Measurements from ENCODE around the gene SCIN.

SCIN gene

GRCh38 chr7:12596225-12596790 is 25.8 kb downstream of the SCIN start:
- H3K4me3 ChIP-seq (ENCODE audit: low read depth, low read length) = no peak overlapping the region
- no peak for DNase-seq (ENCODE audit: low read depth)

DNA sequence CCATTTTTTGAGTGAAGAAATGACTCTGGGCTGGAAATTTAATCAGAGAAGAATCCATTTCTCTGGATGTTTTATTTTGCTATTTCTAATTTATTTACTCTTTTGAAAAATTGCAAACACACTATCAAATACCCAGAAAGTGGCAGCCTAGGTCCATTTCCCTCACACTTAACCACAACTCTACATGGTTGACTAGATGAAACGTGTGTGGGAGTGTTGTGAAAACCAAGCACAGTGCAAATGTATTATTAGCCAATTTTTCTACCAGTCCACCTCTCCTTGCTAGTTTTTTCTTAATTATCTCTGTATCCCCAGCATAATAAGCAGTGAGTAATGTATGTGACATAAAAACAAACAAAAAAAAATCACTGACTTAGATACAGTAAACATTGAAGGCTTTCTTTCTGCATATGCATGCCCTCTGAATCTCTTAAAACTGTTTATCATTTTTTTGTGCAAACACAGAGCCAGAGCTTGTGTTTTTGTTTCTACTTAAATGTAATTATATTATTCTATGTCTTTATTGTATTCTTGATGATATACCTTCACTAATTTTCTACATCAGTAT is 30.9 kb downstream of the SCIN start:
- no peak overlapping the region for H3K4me3 ChIP-seq (ENCODE audit: low read depth, low read length)
- no peak for DNase-seq (ENCODE audit: low read depth)

GRCh38 chr7:12607134-12607533 is 36.6 kb downstream of the SCIN start:
- DNase-seq (ENCODE audit: low read depth) = no peak
- H3K4me3 ChIP-seq (ENCODE audit: low read depth, low read length) = no peak overlapping the region

- DNase-seq (ENCODE audit: low read depth) = no peak
- no peak overlapping the region for H3K4me3 ChIP-seq (ENCODE audit: low read depth, low read length)
These were observed 39.0 kb downstream of the SCIN start for GRCh38 chr7:12609561-12609960.

- no peak overlapping the region for H3K4me3 ChIP-seq (ENCODE audit: low read depth, low read length)
- DNase-seq (ENCODE audit: low read depth) = no peak
These were observed 40.4 kb downstream of the SCIN start for GRCh38 chr7:12610899-12611298.

- H3K4me3 ChIP-seq (ENCODE audit: low read depth, low read length) = no peak overlapping the region
- no peak for DNase-seq (ENCODE audit: low read depth)
These were observed 42.1 kb downstream of the SCIN start for GRCh38 chr7:12612622-12613021.

GRCh38 chr7:12619461-12620069 is 49.0 kb downstream of the SCIN start:
- H3K4me3 ChIP-seq (ENCODE audit: low read depth, low read length) = no peak overlapping the region
- DNase-seq (ENCODE audit: low read depth) = no peak

- no peak overlapping the region for H3K4me3 ChIP-seq (ENCODE audit: low read depth, low read length)
- no peak for DNase-seq (ENCODE audit: low read depth)
These were observed 49.9 kb downstream of the SCIN start for GRCh38 chr7:12620371-12620770.

DNA sequence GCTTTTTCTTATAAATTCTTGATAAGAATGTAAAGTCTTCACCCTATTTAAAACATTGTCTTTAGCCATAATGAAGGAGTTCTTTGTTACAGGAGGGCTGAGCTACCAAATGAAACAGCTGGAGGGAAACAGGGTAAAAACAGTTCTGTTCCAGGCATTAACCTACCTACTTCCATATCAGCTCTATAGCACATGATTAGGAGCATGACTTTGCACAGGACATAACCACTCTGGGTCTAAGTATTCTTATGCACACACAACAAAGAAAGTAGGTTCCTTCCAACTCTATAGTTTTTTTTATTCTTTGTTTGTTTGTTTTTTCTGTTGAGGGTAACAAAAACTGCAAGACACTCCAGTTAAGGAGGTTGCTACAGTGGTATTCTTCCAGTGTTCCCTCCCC is 52.7 kb downstream of the SCIN start:
- no peak overlapping the region for H3K4me3 ChIP-seq (ENCODE audit: low read depth, low read length)
- DNase-seq (ENCODE audit: low read depth) = no peak

DNA sequence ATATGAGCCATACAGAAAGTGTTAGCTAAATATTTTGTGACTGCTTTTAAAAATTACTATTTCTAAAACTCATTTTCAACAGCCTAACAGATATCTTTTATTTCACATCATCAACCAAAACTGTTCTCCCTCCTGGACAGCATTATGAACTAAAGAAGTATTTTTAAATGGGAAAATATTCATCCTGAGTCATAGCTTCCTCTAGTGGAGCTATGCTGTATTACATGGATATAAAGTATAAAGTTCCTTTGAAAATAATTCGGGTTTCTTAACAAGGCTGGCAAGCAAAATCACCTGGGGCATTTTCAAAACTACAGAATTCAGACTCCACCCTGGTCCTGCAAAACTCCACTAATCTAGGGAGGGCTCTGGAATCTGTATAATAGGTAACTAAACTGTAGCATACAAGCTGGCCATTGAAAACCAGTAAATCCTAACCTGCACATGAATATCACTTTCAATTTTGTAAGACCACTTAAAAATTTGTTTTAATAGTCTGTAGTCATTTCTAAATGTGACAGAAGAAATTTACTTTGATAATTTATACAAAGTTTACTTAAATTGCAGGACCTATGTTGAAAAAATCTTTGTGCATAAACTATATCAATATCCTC is 53.5 kb downstream of the SCIN start:
- H3K4me3 ChIP-seq (ENCODE audit: low read depth, low read length) = no peak overlapping the region
- no peak for DNase-seq (ENCODE audit: low read depth)

DNA sequence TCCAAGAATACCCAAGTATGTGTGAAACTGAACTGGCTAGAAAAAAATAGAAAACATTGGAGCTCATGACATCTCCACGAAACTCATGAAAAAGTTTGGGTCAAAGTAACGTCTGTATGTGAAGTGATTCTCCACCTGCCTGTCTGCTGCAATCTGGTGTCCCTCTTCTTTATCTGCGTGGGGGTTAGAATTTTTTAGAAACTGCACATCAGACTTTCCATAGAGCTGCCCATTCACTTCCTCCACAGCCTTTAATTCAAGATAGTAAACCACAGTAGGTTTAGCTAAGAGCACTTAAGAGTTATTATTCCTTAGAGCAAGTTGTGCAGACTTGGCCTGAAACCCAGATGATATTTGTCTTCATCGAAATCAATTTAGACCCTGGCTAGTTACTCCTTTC is 55.3 kb downstream of the SCIN start:
- H3K4me3 ChIP-seq (ENCODE audit: low read depth, low read length) = no peak overlapping the region
- no peak for DNase-seq (ENCODE audit: low read depth)

- H3K4me3 ChIP-seq (ENCODE audit: low read depth, low read length) = no peak overlapping the region
- no peak for DNase-seq (ENCODE audit: low read depth)
These were observed 59.4 kb downstream of the SCIN start for GRCh38 chr7:12629816-12630512.

DNA sequence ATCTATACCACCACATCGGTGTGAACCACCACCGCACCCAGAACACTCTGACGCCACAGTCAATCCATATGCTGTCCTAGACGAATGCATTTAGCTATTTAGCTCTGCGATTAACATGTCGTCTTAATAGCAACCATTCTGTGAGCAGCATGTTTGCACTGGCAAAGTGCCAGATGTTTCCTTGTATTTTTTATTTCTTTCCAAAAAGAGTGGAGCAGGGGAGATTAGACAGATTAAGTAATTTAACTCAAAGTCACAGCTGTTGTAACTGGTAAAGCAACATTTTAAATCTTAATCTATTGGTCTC is 59.9 kb downstream of the SCIN start:
- H3K4me3 ChIP-seq (ENCODE audit: low read depth, low read length) = no peak overlapping the region

GRCh38 chr7:12633582-12633981 is 63.1 kb downstream of the SCIN start:
- no peak overlapping the region for H3K4me3 ChIP-seq (ENCODE audit: low read depth, low read length)
- no peak for DNase-seq (ENCODE audit: low read depth)

More for the DNA sequence above, 59.9 kb downstream of the SCIN start:
- DNase-seq (ENCODE audit: low read depth) = no peak

- DNase-seq (ENCODE audit: low read depth) = no peak
- no peak overlapping the region for H3K4me3 ChIP-seq (ENCODE audit: low read depth, low read length)
These were observed 65.3 kb downstream of the SCIN start for GRCh38 chr7:12635830-12636229.

DNA sequence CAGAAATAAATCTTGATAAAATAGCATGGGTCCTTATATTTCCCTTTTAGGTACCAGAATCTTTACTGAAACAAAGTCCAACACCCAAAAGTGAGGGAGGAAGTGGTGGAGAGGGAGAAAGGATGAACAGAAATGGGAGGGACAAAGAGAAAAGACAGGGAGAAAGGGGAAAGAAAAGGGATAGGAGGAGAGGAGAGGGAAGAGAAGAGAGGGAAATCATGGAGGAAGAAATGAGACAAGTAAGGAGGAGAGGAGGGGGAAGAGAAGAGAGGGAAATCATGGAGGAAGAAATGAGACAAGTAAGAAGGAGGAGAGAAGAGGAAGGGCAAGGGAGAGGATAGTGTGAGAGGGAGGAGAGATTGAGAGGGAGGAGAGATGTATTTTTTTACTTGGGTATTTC is 66.8 kb downstream of the SCIN start:
- H3K4me3 ChIP-seq (ENCODE audit: low read depth, low read length) = no peak overlapping the region
- DNase-seq (ENCODE audit: low read depth) = no peak

DNA sequence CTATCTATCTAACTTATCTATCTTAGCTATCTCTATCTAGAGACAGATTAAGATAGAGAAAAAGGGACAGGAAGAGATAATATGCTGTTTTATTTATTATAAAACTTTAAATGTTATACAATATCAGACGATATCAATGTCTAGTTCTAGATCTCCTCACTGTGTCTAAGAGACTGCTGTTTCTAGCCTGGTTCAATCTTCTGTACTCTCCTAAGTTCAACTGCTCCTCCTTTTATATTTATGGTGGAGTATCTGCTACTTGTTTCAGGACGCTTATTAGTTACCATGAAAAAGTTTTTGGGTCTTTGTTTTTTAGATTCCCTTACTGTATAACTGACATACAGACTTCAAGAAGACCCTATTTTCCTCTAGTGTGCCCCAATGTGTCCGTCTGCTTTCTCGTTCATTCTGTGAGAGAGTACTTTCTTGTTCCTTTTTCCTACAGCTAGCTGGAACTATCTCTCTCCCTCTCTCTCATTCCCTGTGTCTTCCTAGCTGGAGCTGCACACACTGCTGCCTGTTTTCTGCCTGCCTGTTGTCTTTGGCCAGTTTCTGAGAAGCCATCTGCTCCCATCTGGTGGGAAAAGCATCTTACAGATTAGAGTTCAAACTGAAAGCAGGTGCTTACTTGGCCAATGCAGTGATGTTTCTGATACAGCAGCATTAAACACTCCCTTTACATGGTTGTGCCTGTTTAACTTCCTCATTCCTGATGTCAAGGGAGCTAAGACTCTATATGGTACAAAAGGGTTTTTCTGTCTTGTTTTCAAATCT is 67.5 kb downstream of the SCIN start:
- DNase-seq (ENCODE audit: low read depth) = no peak
- no peak overlapping the region for H3K4me3 ChIP-seq (ENCODE audit: low read depth, low read length)

DNA sequence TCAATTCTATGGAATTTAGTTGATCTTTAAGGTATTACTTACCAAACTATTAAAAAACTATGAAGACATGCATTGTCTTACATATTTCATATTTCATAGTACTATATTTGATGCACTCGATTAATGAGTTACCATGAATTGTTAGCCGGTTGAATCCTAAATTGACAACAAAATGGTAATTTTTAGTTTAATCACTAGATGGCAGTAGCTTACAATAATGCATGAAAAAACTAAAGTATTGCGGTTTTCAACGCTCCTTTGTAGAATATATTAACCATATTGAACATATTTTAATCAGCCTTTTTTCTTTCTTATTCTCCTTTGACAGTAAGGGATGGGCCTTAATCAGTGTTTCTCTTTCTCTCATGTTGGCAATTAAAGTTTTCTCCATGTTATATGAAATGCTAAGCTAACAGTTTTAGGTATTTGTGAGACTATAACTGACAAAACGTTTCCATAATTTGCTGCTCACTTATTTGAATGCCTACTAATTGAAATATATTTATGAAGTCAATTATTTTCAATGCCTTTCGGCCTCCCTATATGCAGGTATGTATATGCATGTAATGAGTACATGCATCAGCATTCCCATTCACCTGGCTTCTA is 68.4 kb downstream of the SCIN start:
- H3K4me3 ChIP-seq (ENCODE audit: low read depth, low read length) = no peak overlapping the region
- DNase-seq (ENCODE audit: low read depth) = no peak

DNA sequence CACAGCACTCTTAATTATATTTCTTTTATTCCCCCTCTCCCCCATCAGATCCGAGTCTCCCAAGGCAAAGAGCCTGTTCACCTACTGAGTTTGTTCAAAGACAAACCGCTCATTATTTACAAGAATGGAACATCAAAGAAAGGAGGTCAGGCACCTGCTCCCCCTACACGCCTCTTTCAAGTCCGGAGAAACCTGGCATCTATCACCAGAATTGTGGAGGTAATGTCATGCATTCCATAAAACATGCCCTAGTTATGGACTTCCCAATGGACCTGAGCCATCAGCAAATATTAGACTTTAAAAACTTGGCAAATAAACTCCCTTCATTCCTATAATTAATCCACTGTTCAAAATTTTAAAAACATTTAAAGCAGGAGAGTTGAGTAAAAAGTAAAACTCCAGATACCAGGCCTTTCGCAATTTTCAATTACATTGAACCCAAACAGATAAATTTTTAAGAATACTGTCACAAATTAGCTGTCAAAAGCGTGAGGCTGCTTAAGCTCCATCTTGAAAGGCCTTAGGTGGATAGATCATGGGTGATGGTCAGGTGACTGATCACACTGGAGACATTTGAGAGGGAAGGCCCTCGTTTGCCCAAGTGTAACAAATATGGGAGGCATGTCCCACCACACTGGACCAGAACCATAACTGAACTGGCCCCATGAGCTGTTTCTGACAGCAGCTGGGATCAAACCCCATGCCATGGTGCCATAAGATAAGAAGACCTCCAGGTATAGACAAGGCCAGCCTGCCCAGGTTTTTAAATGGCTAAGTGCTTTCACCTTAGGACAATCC is 70.0 kb downstream of the SCIN start:
- H3K4me3 ChIP-seq (ENCODE audit: low read depth, low read length) = no peak overlapping the region
- no peak for DNase-seq (ENCODE audit: low read depth)
